Measurements from ENCODE around the gene MRPL52. TPM values are rescaled to one million over a fixed set of nuclear protein-coding genes. Genes with fewer than 3 reads are reported as not detected.
A peak's percentile ranks its signal among the peaks of the same experiment; 100 is the strongest.
"Not testable (repeated sequence)": the region's sequence is repeated elsewhere in the genome, so short reads cannot be mapped to it uniquely, and the experiment has no call there.

The MRPL52 gene
- total and polyA plus RNA-seq, 2 of the 13 experiments (the other 11 are each of a cell fraction or from before 2014, with no cell fraction given), result 118 to 329 TPM

- no peak for TF ChIP-seq FOXP4 (CRISPR knock-in tag; IDR thresholded peaks at IDR 0.05)
- TF ChIP-seq ZNF747 (CRISPR knock-in tag; IDR thresholded peaks at IDR 0.05; ENCODE audit: borderline replicate concordance), result no peak
- TF ChIP-seq ZNF17 (CRISPR knock-in tag; IDR thresholded peaks at IDR 0.05), result no peak
- TF ChIP-seq NFKBIZ (CRISPR knock-in tag; IDR thresholded peaks at IDR 0.05), result no peak
- no peak for TF ChIP-seq CCAR2 (optimal IDR thresholded peaks at IDR 0.05; ENCODE audit: low read depth, low read length)
- TF ChIP-seq ZNF354B (CRISPR knock-in tag; IDR thresholded peaks at IDR 0.05), result no peak
- TF ChIP-seq HOXA7 (CRISPR knock-in tag; IDR thresholded peaks at IDR 0.05), result no peak
- no peak for TF ChIP-seq BRCA1 (CRISPR knock-in tag; IDR thresholded peaks at IDR 0.05)
These were observed 26.1 kb upstream of the MRPL52 start (continued) for GRCh38 chr14:22803687-22803974.

- CTCF ChIA-PET (ENCODE audit: low intra/inter-chr PET ratio, low total read pairs); H3K36me3 ChIP-seq (replicated peaks in 1 of 2; ENCODE audit: control insufficient read depth in 1 of 2, insufficient read depth in 2 of 2, low read length in 2 of 2); H3K79me2 ChIP-seq (ENCODE audit: insufficient read depth, low read length); H3K4me2 ChIP-seq (ENCODE audit: low read depth, low read length); H3K4me3 ChIP-seq (replicated peaks in 1 of 3; ENCODE audit: insufficient read depth in 1 of 3, low read depth in 2 of 3, low read length in 3 of 3); H3K9ac ChIP-seq (ENCODE audit: insufficient read depth, low read depth, low read length); FAIRE-seq; H3K9me3 ChIP-seq (ENCODE audit: low read length); intact Hi-C loops (cut with micrococcal nuclease; ENCODE audit: unreplicated experiment); H3K27me3 ChIP-seq (ENCODE audit: control insufficient read depth in 1 of 2, insufficient read depth in 2 of 2, low read length in 2 of 2); H3K27ac ChIP-seq (ENCODE audit: extremely low read length, insufficient read depth, low read length); H2AFZ ChIP-seq (ENCODE audit: low read length); POLR2A ChIA-PET; H4K20me1 ChIP-seq (ENCODE audit: insufficient read depth, low read length); ATAC-seq; DNase-seq (ENCODE audit: low spot score); in situ Hi-C loops (cut with HindIII; ENCODE audit: extremely low pct_ligation_motif_present, low pct_unique_long_range_greater_than_20kb); BruUV-seq (replicated peaks): not testable (repeated sequence)
- 81% methylated on average over 4 of the region's 4 CpGs for WGBS (ENCODE audit: low lambda C conversion rate)
- peaks cover 34% of the 10 kb centered on the region for H3K4me1 ChIP-seq (ENCODE audit: insufficient read depth, low read length)
- TF ChIP-seq FOXO4 (CRISPR knock-in tag; conservative IDR thresholded peaks at IDR 0.05), result 0 out of 2 replicates have a peak, but pooled peaks have one; percentile 23
These were observed 24.5 kb upstream of the MRPL52 start for GRCh38 chr14:22805235-22805634.

Measured in HepG2 (cell line).